HCT116 (cell line): Measurements from ENCODE around the gene AP1B1.

Experiments
- CEBPB ChIP-seq: IDR thresholded peaks from 2 replicates; pipeline ENCODE4 v1.6.1; 2012; ENCODE audit warnings: low read depth
- EZH2 ChIP-seq: fragments of 200-600 bp; sonication (generic); IDR thresholded peaks from 2 replicates; pipeline ENCODE4 v1.6.1; 2017; ENCODE audit warnings: antibody characterized with exemption, mixed run types
- EZH2phosphoT487 ChIP-seq: fragments of 200-600 bp; IDR thresholded peaks from 2 replicates; pipeline ENCODE4 v1.6.1; 2018; ENCODE audit warnings: antibody characterized with exemption, borderline replicate concordance
- POLR2A ChIP-seq: IDR thresholded peaks from 2 replicates; pipeline ENCODE4 v1.7.0; 2011; ENCODE audit warnings: borderline replicate concordance; ENCODE audit not compliant: insufficient read depth, insufficient read length; ENCODE audit errors: extremely low read depth
- POLR2AphosphoS5 ChIP-seq: IDR thresholded peaks from 2 replicates; pipeline ENCODE4 v1.6.1; 2011; ENCODE audit warnings: mild to moderate bottlenecking, low read depth, low read length, moderate library complexity
- REST ChIP-seq: IDR thresholded peaks from 2 replicates; pipeline ENCODE4 v1.6.1; 2012; ENCODE audit warnings: low read depth
- SP1 ChIP-seq: IDR thresholded peaks from 2 replicates; pipeline ENCODE4 v1.6.1; 2012; ENCODE audit warnings: low read depth
- ZNF274 ChIP-seq: fragments of 200-500 bp; sonication (Bioruptor generic); IDR thresholded peaks from 2 replicates; pipeline ENCODE4 v1.6.1; 2014; ENCODE audit warnings: mild to moderate bottlenecking, low read depth, low read length, inconsistent platforms
- TF ChIP-seq, protein P1 (sequence below), 3 experiments: fragments of 200-600 bp in 1 of 3; sonication (generic) in 1 of 3; IDR thresholded peaks in 2 of 3; conservative IDR thresholded peaks in 1 of 3; 2 replicates each; pipeline ENCODE4 v1.5.1; 2012 to 2017; ENCODE audit warnings: low read depth in 2 of 3, low read length in 2 of 3, antibody characterized with exemption in 1 of 3, borderline replicate concordance in 1 of 3, control low read depth in 1 of 3, mild to moderate bottlenecking in 1 of 3, mixed read lengths in 1 of 3, mixed run types in 1 of 3, moderate library complexity in 1 of 3; ENCODE audit not compliant: insufficient read depth in 1 of 3

DNA sequence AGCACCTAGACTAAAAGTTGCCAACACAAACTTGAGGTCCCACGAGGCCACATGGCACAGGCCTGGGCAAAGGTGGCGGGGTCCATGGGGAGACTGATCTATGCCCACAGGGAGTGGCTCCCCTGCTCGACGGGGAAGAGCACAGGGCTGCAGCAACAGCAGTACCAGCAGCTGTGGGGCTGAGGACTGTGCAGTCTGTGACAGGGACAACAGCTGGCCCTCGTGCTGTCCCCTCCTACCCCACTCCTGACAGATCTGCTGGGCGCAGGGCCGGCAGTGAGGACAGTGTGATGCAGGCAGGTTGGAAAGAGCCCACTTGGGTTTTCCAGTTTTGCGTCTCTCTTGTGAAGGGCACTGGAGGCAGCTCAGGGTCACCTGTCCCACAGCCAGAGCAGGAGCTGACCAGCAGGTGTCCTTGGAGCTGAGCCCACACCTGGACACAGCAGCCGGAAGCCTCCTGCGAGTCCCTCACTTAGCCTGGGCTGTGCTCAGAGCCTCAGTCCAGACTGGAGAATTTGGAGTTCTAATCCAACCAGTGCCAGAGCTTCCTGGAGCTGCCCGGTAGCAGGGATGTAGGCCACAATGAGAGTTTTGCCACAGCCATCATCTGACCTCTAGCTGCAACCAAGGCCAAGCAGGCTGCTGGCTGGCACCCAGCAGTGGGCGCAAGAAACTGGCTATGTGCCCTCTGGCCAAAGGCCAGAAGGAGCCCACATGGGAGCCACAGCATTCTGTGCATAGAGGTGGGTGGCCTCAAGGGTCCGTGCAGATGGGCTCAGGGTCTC is 85.5 kb downstream of the AP1B1 start:
- no peak for TF ChIP-seq POLR2AphosphoS5
- TF ChIP-seq POLR2A, result no peak
- TF ChIP-seq, protein P1, sequence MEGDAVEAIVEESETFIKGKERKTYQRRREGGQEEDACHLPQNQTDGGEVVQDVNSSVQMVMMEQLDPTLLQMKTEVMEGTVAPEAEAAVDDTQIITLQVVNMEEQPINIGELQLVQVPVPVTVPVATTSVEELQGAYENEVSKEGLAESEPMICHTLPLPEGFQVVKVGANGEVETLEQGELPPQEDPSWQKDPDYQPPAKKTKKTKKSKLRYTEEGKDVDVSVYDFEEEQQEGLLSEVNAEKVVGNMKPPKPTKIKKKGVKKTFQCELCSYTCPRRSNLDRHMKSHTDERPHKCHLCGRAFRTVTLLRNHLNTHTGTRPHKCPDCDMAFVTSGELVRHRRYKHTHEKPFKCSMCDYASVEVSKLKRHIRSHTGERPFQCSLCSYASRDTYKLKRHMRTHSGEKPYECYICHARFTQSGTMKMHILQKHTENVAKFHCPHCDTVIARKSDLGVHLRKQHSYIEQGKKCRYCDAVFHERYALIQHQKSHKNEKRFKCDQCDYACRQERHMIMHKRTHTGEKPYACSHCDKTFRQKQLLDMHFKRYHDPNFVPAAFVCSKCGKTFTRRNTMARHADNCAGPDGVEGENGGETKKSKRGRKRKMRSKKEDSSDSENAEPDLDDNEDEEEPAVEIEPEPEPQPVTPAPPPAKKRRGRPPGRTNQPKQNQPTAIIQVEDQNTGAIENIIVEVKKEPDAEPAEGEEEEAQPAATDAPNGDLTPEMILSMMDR (IDR thresholded peaks at IDR 0.05 in 2 of 3, conservative IDR thresholded peaks at IDR 0.05 in 1 of 3; ENCODE audit: borderline replicate concordance in 1 of 3, insufficient read depth in 1 of 3, low read depth in 2 of 3, low read length in 2 of 3), result no peak
- no peak for TF ChIP-seq EZH2phosphoT487
- no peak for TF ChIP-seq ZNF274
- no peak for TF ChIP-seq EZH2
- TF ChIP-seq SP1, result no peak
- TF ChIP-seq REST, result no peak
- no peak for TF ChIP-seq CEBPB
